ENCODE results near the gene HIVEP1.

GRCh38 chr6:12164508-12164770 is 152.3 kb downstream of the HIVEP1 start:
- TF ChIP-seq CTCF (IDR thresholded peaks at IDR 0.05) (no peak), POLR2A (IDR thresholded peaks at IDR 0.05) (no peak), POLR2AphosphoS5 (IDR thresholded peaks at IDR 0.05) (no peak)

Measured in prostate gland (tissue), 2 donors.